ENCODE measurements around the gene SAMD7.

DNA sequence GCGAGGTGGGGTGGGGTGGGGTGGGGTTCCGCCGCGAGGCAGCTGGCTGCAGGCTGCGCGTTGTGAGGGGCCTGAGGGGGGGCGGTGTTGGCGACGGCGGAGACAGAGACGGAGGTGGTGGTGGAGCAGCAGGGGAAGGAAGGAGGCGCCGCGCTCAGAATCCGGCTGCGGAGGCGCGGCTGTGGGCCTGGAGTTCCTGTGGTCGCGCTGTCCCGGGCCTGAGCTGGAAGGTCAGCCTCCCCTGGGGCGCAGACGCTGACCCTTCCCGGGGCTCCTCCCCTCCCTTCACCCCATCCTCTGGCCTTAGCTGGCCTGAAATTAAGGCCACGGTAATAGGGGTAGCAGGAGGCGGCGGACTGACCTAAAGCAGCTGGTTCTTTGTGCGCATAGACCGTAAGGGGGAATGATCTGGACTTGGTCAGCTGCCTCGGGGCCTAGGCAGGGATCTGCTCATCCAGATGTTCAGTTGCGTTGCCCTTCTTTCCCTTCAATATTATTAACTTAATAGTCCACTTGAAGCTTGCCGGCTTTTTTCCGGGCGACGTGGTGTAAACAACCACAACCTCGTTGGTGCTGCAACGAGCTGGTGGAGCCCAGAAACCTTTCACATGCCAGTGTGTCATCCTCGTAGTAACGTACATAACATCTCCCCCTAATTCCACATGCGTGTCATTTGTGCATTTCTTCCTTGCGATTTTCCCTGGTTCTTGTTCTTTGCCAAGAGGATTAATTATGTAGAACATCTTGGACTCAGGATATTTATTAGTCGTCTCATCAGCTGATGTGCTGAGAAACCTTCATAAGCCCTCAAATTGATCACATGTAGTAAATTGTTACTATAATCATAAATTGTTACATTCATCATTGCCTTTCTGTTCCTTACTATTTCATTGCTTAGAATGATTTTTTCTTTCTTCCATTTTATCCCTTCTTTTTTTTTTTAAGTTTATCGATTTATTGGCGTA lies 55.9 kb downstream of the SAMD7 start:
- TF ChIP-seq, protein P1, sequence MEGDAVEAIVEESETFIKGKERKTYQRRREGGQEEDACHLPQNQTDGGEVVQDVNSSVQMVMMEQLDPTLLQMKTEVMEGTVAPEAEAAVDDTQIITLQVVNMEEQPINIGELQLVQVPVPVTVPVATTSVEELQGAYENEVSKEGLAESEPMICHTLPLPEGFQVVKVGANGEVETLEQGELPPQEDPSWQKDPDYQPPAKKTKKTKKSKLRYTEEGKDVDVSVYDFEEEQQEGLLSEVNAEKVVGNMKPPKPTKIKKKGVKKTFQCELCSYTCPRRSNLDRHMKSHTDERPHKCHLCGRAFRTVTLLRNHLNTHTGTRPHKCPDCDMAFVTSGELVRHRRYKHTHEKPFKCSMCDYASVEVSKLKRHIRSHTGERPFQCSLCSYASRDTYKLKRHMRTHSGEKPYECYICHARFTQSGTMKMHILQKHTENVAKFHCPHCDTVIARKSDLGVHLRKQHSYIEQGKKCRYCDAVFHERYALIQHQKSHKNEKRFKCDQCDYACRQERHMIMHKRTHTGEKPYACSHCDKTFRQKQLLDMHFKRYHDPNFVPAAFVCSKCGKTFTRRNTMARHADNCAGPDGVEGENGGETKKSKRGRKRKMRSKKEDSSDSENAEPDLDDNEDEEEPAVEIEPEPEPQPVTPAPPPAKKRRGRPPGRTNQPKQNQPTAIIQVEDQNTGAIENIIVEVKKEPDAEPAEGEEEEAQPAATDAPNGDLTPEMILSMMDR (optimal IDR thresholded peaks at IDR 0.05 in 1 of 3, IDR thresholded peaks at IDR 0.05 in 1 of 3, conservative IDR thresholded peaks at IDR 0.05 in 1 of 3; ENCODE audit: extremely low read depth in 1 of 3, insufficient read depth in 2 of 3, low read length in 3 of 3): no peak
- TF ChIP-seq EZH2 (IDR thresholded peaks at IDR 0.05; ENCODE audit: low read length): no peak
